Measurements from ENCODE around the gene DNAJC13.

DNAJC13 gene

DNA sequence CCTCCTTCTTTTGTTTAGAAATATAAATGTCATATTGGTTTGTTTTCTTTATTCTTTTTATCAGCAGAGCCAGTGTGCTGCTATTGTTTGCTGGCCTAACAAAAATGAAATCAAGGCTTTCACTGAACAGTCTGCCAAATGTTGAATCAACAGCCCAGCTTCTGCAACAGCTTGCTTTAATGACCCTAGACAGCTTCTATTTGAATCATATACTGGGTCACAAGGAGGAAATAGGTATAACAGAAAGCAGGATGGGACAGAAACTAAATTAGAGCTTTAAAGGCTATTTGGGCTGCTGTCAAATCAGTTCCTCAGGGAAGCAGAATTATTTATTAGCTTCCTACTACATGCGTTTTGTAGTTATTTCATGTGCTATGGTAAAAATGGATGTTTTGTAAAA, 12.1 kb upstream of the DNAJC13 start:
- no peak for DNase-seq (ENCODE audit: low read depth in 2 of 2)

DNA sequence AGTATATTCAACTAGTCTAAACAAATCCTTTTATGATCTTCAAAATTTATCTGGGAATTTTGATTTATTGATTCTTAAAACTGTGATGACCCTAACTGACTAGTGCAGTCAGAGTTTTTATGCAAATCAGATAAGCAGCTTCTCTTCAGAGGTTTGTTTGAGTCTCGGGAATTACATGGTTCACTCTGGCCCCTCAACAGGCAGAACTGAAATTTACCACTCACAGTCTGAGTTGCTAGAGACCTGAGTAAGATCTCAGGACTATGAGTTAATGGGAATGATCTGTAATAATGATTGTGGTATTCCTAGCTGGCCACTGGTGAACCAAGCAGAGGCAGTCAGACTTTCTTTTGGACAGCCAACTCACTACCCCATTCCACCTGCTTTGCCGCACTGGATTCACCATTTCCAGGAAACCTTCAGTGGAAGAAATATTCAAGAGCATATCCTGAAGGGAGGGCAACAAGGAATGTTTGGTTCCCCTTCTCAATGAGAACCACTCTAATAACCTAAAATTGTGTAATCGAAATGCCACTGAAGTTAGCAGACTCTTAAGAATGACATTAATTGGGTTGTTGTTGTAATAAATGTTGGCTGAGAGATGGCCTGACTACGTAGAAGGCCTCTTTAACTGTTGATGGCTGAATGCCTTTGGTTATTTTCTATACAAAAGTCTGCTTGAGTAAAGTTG, 11.5 kb upstream of the DNAJC13 start:
- no peak for DNase-seq (ENCODE audit: low read depth in 2 of 2)

DNA sequence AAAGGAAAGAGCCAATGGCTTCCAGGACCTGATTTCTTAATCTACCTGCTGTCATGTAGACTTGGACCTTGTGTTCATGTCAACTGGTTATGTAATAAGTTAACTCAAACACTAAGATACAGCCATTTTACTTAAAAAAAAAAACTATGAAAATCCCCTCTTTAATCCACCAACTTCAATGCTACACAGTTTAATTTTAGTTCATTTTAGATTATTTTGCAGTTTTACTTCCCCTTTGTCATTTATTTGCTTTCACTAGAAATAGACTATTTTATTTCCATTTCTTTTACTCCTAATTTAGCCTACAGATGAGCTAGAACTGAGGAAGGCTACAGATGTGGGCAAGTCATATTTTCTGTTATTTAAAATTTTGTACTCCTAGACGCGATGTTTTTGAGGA, 10.7 kb upstream of the DNAJC13 start:
- DNase-seq (ENCODE audit: low read depth in 2 of 2): no peak

DNA sequence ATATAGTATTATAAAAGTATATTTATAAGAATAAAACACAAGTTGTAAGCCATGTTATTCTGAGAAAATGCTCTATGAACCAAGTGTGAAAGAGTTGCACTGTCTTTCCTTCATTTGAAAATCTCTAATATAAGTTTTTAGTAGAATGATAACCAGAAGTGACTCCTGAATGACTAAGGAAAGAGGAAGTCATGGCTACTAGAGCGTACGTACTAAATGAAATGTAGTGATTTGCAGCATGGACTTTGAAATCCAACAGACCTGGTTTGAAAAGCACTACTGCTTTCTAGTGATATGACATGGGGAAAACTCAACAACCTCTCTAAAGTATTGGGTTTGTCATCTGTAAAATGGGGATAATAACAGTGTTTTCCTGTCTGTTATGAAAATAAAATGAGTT, 10.3 kb upstream of the DNAJC13 start:
- no peak for DNase-seq (ENCODE audit: low read depth in 2 of 2)

DNA sequence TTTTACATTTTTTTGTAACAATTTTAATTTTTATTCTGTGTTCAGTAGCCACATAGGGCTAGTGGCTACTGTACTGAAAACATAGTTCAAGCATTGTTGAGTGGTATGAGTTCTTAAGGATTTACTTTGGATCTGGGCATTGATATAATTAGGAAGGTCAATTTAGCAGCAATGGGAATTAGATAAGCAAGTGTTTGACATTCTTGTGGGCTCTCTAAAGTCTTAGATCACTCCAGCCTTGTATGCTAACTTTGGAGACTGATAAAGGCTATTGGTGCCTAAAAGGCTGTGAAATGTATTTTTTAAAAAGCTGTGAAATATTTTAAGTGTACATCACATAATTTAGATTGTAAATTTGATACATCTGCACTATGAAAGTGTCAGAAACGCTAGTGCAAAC, 2.5 kb upstream of the DNAJC13 start:
- no peak for DNase-seq (ENCODE audit: low read depth in 2 of 2)

DNA sequence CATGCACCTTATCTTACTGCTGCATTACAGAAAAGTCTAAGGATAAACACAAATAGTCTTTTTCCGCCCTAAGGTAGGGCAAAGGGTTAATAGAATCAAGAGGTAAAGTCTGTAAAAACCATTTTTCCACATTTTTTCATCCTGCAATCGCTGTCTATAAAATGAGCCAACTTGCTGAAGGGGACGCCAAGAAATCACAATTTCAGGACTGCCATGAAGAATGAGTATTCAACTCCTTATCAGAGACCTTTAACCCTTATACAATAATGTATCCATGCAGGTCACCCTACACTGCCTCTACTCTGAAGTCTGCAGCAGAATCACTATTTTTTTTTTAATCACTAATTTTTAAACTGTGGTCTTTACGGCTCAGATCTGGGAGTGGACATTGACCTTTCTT, 1.1 kb upstream of the DNAJC13 start:
- DNase-seq (ENCODE audit: low read depth in 2 of 2): no peak

DNA sequence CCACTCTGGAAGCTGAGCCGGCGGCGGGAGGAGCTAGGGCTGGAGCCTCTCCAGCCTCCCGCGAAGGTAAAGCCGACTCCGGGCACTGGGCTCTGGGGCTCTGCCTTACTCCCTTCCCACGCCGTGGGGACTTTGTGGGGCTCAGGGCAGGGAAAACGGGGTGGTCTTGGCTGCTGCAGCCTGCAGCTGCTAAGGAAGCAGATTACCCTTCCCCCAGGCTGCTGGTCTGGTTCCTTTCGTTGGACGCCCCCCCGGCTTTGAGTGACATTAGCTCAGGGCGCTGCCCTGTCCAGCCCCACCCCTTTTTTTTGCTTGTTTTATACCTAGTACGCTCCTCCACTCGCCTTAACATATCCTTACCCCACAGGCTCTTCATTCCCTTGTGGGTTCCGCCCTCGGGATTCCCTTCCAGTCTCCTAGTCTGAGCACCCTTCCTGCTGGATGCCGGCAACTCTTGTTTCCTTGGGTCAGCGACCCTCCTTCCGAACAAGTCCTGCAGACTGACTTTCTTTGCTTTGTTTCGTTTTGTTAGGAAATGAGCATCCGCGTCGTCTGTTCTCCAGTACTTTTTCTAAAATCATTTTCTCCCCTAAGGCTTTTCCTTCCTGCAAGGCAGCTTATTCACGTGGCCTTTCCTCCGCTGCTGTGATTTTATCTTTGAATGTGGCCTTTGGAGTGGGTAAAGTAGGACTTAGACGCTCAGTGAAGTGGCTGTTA, 551 bp downstream of the DNAJC13 start:
- peak in 1 of 2 donors; percentile 21 for DNase-seq (ENCODE audit: low read depth in 2 of 2)

DNA sequence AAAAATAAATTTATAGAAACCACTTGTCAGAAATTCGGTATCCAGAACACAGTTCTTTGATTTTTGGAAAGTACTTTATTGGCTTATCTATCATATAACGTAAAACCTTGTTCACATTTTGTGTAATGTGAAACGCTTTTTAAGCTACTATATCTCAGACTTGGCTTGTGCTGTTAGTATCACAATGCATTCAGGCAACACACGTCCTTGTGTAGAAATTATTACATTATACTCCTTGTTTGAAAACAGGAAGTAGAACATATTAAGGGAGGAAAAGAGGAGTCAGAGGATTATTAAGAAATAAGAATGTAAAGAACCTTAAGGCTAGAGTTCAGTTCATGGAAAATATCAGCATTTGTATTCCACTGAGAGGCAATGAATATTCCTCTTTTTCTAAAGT, 1.6 kb downstream of the DNAJC13 start:
- DNase-seq (ENCODE audit: low read depth in 2 of 2): no peak

DNA sequence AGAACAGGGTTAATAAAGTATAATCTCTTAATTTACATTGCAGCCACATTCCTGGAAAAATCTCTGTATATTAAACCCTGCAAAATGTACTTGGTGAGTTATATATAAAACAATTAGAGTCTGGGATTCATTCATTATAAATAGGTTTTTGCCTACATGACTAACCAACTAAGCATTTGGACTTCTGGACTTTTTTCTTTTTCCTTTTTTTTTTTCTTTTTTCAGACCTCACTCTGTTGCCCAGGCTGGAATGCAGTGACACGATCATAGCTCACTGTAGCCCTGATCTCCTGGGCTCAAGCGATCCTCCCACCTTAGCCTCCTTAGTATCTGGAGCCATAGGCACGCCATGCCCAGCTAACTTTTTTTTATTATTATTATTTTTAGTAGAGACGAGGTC, 4.5 kb downstream of the DNAJC13 start:
- DNase-seq (ENCODE audit: low read depth in 2 of 2): no peak

DNA sequence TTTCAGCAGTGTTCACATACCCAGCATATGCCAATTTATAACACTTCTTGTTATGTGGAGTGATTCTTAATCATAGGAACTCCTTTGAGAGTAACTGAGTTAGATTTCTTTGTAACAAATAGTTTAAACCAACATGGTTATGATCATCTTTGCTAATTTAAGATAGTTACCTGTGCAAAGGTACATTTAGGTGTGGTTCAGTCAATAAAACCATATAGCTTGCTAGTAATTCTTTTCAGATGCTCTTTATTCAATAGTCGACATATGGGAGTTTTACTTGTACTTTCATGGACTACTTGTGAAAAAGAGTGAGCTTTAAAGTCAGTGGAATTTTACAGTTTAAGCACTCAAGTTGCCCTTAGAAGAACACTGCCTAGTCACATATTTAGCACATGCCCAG, 5.2 kb downstream of the DNAJC13 start:
- no peak for DNase-seq (ENCODE audit: low read depth in 2 of 2)

DNA sequence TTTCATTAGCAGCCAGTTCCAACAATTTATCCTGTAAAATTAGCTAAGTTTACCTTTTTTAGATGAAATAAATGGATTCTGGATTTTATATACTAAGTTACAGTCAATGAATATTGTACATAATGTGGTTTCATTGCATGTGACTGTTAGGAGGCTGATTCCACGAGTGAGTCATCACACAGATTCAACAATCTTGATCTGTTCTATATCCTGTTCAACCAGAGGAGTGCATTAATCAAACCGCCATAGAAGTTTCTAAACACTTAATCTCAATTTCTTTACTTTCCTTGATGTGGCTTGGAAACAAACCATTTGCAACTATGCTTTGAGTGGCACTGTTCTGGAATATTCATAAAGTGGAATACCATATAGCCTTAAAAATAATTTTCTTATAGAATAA, 15.3 kb downstream of the DNAJC13 start:
- peak in 1 of 2 donors; percentile 5 for DNase-seq (ENCODE audit: low read depth in 2 of 2)

DNA sequence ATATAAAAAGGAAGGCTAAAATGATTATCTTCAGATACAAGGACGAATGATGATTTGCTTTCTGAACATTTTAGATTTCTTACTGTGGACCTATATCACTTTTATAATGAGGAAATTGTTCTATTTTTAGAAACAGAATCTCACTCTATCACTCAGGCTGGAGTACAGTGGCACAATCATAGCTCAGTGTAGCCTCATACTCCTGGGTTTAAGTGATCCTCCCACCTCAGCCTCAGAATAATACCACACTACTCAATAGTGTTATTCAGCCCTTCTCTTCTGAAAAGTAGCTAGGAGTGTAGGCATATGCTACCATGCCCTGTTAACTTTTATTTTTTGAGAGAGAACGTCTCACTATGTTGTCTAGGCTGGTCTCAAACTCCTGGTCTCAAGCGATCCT, 15.8 kb downstream of the DNAJC13 start:
- no peak for DNase-seq (ENCODE audit: low read depth in 2 of 2)

DNA sequence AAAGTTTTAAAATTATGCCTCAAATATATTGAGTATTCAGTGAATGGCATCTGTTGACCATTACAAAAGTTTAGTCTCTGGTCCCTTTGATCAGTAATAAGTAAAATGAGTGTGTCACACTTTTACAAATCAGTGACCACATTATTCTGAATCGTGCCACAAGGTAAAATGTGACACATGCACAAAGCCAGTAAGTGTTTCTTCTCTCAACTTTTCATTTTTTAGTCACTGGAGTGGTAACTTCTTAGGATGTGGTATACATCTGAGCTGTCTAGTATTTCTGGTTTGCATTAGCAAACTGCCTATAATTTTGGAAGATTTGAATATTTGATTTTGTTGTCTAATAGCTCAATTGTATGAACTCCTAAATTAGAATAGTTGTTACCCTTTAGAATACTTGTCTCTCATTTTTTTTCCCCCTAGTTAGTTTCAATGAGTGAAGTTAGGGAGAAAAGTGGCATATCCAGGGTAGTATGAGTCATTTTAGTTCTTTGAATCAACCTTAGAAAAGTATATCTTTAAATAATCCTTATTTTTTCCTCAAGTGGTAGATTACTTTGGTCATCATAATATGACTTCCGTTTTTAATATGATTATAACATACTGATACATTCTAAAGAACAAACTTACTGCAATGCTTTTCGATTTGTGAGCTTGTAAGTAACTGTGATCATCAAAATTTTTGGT, 18.1 kb downstream of the DNAJC13 start:
- no peak for DNase-seq (ENCODE audit: low read depth in 2 of 2)

DNA sequence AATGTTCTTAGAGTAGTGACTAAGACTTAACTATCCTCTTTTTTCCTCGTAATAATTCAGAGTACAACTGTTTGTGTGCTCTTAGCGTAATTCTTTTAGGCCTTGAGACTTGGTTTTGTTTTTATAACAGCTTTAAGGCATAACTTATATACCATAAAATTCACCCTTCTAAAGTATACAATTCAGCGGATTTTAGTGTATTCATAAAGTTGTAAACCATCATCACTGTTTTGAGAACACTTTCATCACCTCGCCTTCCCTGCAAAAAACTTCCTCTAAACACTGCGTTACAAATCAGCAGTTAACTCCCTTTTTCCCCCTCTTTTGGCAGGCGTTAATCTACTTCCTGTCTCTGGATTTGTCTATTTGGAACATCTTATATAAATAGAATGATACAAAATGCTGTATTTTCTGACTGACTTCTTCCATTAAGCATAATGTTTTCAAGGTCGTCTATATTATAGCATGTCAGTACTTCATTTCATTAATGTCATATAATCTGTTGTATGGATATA, 18.7 kb downstream of the DNAJC13 start:
- no peak for DNase-seq (ENCODE audit: low read depth in 2 of 2)

DNA sequence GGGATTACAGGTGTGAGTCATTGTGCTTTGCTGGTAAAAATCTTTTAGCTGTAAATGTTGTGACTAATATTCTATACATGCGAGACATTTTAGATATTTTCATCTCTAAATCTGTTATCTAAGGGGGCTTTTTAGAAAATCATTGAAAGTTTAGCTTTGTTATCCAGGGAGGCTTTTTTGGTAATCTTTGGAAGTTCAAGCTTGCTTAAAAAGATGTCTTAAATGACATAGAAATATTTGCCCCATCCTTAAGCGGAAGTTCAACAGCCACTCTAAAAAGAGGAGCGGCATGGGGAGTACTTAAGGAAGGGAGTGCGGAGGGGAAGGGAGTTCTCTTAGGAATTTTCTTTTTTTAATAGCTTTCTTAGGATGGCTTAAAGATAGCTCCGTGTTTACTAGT, 26.1 kb downstream of the DNAJC13 start:
- no peak for DNase-seq (ENCODE audit: low read depth in 2 of 2)

DNA sequence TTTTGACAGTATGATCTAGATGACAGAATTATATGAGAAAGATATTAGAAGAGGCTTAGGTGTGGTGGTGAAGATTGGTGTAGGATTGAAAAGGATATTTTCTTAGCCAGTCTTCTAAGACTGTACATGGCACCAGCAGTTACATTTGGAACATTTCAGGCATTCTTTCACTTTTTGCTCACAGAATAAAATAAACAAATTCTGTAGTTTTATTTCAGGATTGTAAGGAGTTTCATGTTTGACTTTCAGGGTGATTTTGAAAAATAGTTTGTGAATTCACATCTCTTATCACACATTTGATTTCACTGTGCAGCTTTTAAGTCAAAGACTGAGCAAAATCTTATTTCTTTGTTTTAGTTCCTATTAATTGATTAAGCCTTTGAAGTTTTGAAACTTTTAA, 27.1 kb downstream of the DNAJC13 start:
- no peak for DNase-seq (ENCODE audit: low read depth in 2 of 2)

DNA sequence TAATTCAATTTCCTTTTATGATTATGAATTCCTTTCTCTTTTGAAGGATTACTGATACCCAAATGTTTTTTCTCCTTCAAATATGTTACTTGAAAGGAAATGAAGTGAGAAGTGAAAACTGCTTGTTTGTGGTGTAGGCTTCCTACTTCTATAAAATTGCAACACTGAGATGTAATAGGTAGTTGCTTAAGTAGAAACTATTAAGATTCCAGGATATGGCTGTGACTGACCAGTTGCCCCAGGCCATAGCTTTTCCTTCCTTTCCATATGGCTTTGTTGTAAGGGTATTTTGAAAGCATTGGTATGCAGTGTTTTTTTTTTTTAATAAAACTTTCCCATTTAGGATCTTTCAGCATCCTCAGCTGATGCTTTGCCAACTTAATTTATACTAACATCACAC, 28.5 kb downstream of the DNAJC13 start:
- no peak for DNase-seq (ENCODE audit: low read depth in 2 of 2)

DNA sequence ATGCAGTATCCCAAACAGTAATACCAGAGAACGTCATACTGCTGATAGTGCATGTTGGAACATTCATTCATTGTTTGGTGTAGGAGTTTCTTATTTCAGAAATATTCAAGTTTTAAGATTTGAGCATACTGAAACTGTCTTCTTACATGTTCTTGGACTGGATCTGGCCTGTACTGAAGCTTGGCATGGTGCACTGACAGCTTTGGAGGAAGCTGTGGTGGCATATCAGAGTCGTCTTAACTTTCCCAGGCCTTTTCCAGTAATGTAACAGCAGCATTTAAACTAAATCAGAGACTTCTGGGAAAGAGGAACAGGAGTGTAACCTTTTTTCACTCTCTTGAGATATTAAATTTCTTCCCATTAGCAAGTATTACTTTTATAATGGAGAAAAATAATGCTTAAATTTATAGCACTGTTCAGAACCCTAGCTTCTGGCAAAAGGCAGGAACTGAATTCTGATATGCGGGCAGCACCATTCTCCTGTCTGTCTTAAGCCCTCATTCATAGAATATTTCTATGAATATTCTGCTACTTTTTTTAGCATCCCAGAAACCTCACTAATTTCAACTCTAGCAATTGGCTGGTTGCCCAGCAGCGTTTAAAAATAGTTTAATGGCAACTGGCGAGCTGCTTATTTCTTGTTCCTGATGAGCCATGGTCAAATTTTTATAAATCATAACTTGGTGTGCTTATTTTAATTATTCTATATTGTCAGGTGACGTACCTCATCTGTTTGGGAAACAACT, 31.1 kb downstream of the DNAJC13 start:
- DNase-seq (ENCODE audit: low read depth in 2 of 2): no peak

DNA sequence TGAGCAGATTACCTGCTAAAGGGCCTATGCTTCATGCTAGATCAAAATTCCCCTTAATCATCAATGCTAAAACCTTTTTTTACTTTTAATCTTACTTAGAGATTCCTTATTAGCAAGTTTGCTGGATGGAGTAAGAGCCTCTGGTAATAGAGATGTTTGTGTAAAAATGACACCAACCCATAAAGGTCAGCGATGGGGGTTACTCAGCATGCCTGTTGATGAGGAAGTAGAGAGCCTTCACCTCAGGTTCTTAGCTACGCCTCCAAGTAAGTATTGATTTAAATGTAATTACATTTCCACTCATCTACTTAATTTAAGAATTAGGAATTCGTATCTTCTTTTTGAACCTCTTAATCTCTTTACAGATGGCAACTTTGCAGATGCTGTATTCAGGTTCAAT, 38.8 kb downstream of the DNAJC13 start:
- DNase-seq (ENCODE audit: low read depth in 2 of 2): no peak

DNA sequence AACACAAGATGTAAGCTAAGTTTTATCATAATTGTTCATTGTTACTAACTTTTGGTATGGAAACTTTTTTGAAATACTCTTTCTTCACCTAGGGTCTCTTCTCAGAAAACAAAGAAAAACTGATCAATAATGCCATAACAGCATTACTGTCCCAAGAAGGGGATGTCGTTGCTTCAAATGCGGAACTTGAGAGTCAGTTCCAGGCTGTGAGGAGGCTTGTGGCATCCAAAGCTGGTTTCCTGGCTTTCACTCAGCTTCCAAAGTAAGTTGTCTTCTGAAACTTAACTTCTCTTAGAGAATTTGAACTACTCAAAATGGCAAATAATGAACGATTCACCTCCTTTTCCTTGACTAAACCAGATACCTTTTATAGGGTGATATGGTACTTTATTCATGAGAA, 39.3 kb downstream of the DNAJC13 start:
- no peak for DNase-seq (ENCODE audit: low read depth in 2 of 2)

DNA sequence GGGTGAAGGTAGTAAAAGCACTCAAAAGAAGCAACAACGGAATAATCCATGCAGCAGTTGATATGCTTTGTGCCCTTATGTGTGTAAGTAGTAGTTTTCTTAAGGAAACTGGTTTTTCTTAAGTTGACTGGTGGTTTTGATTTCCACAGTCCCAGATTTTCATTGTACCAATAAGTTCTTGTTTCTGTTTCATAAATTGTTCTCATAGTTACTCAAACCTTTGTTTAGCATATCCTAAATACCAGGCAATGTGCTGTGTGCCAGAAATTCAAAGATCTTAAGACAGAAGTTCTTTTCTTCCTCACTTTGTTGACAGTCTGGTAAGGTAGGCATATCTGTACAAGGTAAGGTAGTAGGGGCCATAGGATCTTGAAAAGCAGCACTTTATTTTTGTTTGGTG, 40.0 kb downstream of the DNAJC13 start:
- no peak for DNase-seq (ENCODE audit: low read depth in 2 of 2)

DNA sequence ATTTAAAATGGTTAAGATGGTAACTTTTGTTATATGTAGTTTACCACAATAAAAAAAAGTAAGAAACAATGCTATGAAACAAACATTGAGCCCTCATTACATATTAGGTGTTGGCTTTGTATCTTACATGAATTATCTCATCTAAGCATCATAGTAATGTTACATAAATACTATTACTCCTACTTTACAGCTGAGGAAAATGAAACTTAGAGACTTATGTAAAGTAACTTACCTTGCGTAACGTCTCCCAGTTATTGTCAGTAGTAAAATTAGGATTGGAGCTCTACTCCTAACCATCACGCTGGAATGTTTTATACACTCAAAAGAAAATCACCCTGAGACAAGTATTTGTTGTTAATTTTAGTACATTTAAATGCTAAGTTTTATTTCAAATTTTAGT, 42.2 kb downstream of the DNAJC13 start:
- DNase-seq (ENCODE audit: low read depth in 2 of 2): no peak

Data from activated CD8-positive, alpha-beta memory T cell treated with anti-CD3 and anti-CD28 coated beads for 4 hours (primary cell).